ENCODE data around the gene MRO.

DNA sequence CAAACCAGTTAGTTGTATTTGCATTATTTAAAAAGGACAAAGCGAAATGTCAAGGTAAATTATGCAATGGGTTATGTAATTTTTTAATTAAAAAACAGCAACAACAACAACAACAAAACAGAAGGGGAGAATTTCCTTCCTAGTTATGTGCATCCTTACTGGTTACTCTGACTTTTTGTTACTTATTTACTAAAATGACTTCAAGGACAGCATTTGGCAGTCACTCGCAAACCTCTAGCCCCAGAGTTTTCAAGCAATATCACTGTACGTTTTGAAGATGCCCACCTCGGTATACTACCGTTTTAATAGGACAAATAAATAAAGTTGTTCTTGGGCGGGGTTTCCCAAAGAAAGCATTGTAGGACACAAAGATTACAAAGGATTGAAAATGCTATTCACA is 24.7 kb upstream of the MRO start:
- no peak for TF ChIP-seq MAX (IDR thresholded peaks at IDR 0.05)
- TF ChIP-seq, protein P1, sequence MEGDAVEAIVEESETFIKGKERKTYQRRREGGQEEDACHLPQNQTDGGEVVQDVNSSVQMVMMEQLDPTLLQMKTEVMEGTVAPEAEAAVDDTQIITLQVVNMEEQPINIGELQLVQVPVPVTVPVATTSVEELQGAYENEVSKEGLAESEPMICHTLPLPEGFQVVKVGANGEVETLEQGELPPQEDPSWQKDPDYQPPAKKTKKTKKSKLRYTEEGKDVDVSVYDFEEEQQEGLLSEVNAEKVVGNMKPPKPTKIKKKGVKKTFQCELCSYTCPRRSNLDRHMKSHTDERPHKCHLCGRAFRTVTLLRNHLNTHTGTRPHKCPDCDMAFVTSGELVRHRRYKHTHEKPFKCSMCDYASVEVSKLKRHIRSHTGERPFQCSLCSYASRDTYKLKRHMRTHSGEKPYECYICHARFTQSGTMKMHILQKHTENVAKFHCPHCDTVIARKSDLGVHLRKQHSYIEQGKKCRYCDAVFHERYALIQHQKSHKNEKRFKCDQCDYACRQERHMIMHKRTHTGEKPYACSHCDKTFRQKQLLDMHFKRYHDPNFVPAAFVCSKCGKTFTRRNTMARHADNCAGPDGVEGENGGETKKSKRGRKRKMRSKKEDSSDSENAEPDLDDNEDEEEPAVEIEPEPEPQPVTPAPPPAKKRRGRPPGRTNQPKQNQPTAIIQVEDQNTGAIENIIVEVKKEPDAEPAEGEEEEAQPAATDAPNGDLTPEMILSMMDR (IDR thresholded peaks at IDR 0.05 in 2 of 3, conservative IDR thresholded peaks at IDR 0.05 in 1 of 3; ENCODE audit: borderline replicate concordance in 1 of 3, insufficient read depth in 1 of 3, low read depth in 2 of 3, low read length in 2 of 3) = no peak
- no peak for TF ChIP-seq POLR2A (IDR thresholded peaks at IDR 0.05; ENCODE audit: borderline replicate concordance, extremely low read depth, insufficient read depth, insufficient read length)
- no peak for TF ChIP-seq POLR2AphosphoS5 (IDR thresholded peaks at IDR 0.05; ENCODE audit: low read depth, low read length)
- TF ChIP-seq YY1 (IDR thresholded peaks at IDR 0.05; ENCODE audit: extremely low read depth, insufficient replicate concordance, low read depth, low read length) = no peak
- TF ChIP-seq REST (IDR thresholded peaks at IDR 0.05; ENCODE audit: low read depth) = no peak
- no peak for TF ChIP-seq ZNF274 (IDR thresholded peaks at IDR 0.05; ENCODE audit: low read depth, low read length)
- no peak for TF ChIP-seq ELF1 (IDR thresholded peaks at IDR 0.05; ENCODE audit: borderline replicate concordance, low read depth)

All from HCT116 (cell line).